Measurements from ENCODE around the gene KCNA2.

The KCNA2 gene

GRCh38 chr1:110630839-110631663 is 24.9 kb upstream of the KCNA2 start:
- DNase-seq (ENCODE audit: insufficient read length, low spot score) (no peak), FAIRE-seq (peak; percentile 90)
- TF ChIP-seq PAX5 (IDR thresholded peaks at IDR 0.05; ENCODE audit: insufficient read depth, low read length, severe bottlenecking) (no peak), SPI1 (IDR thresholded peaks at IDR 0.05; ENCODE audit: low read depth, low read length) (peak; percentile 73)

GRCh38 chr1:110628323-110629105 is 22.4 kb upstream of the KCNA2 start:
- no peak for FAIRE-seq
- DNase-seq (ENCODE audit: insufficient read length, low spot score), result no peak

GRCh38 chr1:110627764-110628163 is 21.6 kb upstream of the KCNA2 start:
- peak; percentile 51; the same call in 1 of the 2 replicates for TF ChIP-seq SPI1 (IDR thresholded peaks at IDR 0.05; ENCODE audit: low read depth, low read length)
- no peak for TF ChIP-seq PAX5 (IDR thresholded peaks at IDR 0.05; ENCODE audit: insufficient read depth, low read length, severe bottlenecking)
- FAIRE-seq (no peak), DNase-seq (ENCODE audit: insufficient read length, low spot score) (no peak)

More at GRCh38 chr1:110628323-110629105, 22.4 kb upstream of the KCNA2 start:
- no peak for TF ChIP-seq POU2F2 (IDR thresholded peaks at IDR 0.05; ENCODE audit: low read depth, low read length)
- TF ChIP-seq POLR2AphosphoS5 (IDR thresholded peaks at IDR 0.05; ENCODE audit: low read depth, low read length), result no peak
- no peak for TF ChIP-seq SPI1 (IDR thresholded peaks at IDR 0.05; ENCODE audit: low read depth, low read length)
- TF ChIP-seq PAX5 (IDR thresholded peaks at IDR 0.05; ENCODE audit: insufficient read depth, low read length, severe bottlenecking), result no peak
- TF ChIP-seq TAF1 (IDR thresholded peaks at IDR 0.05; ENCODE audit: low read depth, low read length), result no peak
- TF ChIP-seq POLR2A (IDR thresholded peaks at IDR 0.05; ENCODE audit: low read depth, low read length), result no peak

GRCh38 chr1:110626889-110627288 is 20.7 kb upstream of the KCNA2 start:
- DNase-seq (ENCODE audit: insufficient read length, low spot score) (no peak), FAIRE-seq (peak; percentile 82)
- TF ChIP-seq POLR2AphosphoS5 (IDR thresholded peaks at IDR 0.05; ENCODE audit: low read depth, low read length) (no peak), PAX5 (IDR thresholded peaks at IDR 0.05; ENCODE audit: insufficient read depth, low read length, severe bottlenecking) (no peak), POLR2A (IDR thresholded peaks at IDR 0.05; ENCODE audit: low read depth, low read length) (no peak), SPI1 (IDR thresholded peaks at IDR 0.05; ENCODE audit: low read depth, low read length) (no peak), POU2F2 (IDR thresholded peaks at IDR 0.05; ENCODE audit: low read depth, low read length) (no peak), TAF1 (IDR thresholded peaks at IDR 0.05; ENCODE audit: low read depth, low read length) (no peak)

GRCh38 chr1:110620686-110621085 is 14.5 kb upstream of the KCNA2 start:
- no peak for DNase-seq (ENCODE audit: insufficient read length, low spot score)
- FAIRE-seq, result peak; percentile 83
- no peak for TF ChIP-seq POLR2AphosphoS5 (IDR thresholded peaks at IDR 0.05; ENCODE audit: low read depth, low read length)
- TF ChIP-seq POLR2A (IDR thresholded peaks at IDR 0.05; ENCODE audit: low read depth, low read length), result no peak
- TF ChIP-seq SPI1 (IDR thresholded peaks at IDR 0.05; ENCODE audit: low read depth, low read length), result no peak
- TF ChIP-seq TAF1 (IDR thresholded peaks at IDR 0.05; ENCODE audit: low read depth, low read length), result no peak
- TF ChIP-seq POU2F2 (IDR thresholded peaks at IDR 0.05; ENCODE audit: low read depth, low read length), result no peak
- no peak for TF ChIP-seq PAX5 (IDR thresholded peaks at IDR 0.05; ENCODE audit: insufficient read depth, low read length, severe bottlenecking)

- TF ChIP-seq SPI1 (IDR thresholded peaks at IDR 0.05; ENCODE audit: low read depth, low read length) (no peak), PAX5 (IDR thresholded peaks at IDR 0.05; ENCODE audit: insufficient read depth, low read length, severe bottlenecking) (no peak), TAF1 (IDR thresholded peaks at IDR 0.05; ENCODE audit: low read depth, low read length) (no peak), POU2F2 (IDR thresholded peaks at IDR 0.05; ENCODE audit: low read depth, low read length) (no peak)
- FAIRE-seq (peak; percentile 20), DNase-seq (ENCODE audit: insufficient read length, low spot score) (no peak)
These were observed 14.1 kb upstream of the KCNA2 start for GRCh38 chr1:110620250-110620615.

GRCh38 chr1:110619412-110620249 is 13.5 kb upstream of the KCNA2 start:
- FAIRE-seq (peak; percentile 99), DNase-seq (ENCODE audit: insufficient read length, low spot score) (peak; percentile 64)
- peak; percentile 74 for TF ChIP-seq SPI1 (IDR thresholded peaks at IDR 0.05; ENCODE audit: low read depth, low read length)
- no peak for TF ChIP-seq PAX5 (IDR thresholded peaks at IDR 0.05; ENCODE audit: insufficient read depth, low read length, severe bottlenecking)
- no peak for TF ChIP-seq POLR2AphosphoS5 (IDR thresholded peaks at IDR 0.05; ENCODE audit: low read depth, low read length)

GRCh38 chr1:110618668-110619067 is 12.5 kb upstream of the KCNA2 start:
- DNase-seq (ENCODE audit: insufficient read length, low spot score), result no peak
- FAIRE-seq, result no peak
- TF ChIP-seq POLR2A (IDR thresholded peaks at IDR 0.05; ENCODE audit: low read depth, low read length), result no peak

GRCh38 chr1:110617589-110617988 is 11.4 kb upstream of the KCNA2 start:
- FAIRE-seq (no peak), DNase-seq (ENCODE audit: insufficient read length, low spot score) (no peak)
- no peak for TF ChIP-seq SPI1 (IDR thresholded peaks at IDR 0.05; ENCODE audit: low read depth, low read length)

GRCh38 chr1:110617116-110617515 is 11.0 kb upstream of the KCNA2 start:
- TF ChIP-seq PAX5 (IDR thresholded peaks at IDR 0.05; ENCODE audit: insufficient read depth, low read length, severe bottlenecking) (no peak), POLR2A (IDR thresholded peaks at IDR 0.05; ENCODE audit: low read depth, low read length) (no peak), TAF1 (IDR thresholded peaks at IDR 0.05; ENCODE audit: low read depth, low read length) (no peak), POLR2AphosphoS5 (IDR thresholded peaks at IDR 0.05; ENCODE audit: low read depth, low read length) (no peak), SPI1 (IDR thresholded peaks at IDR 0.05; ENCODE audit: low read depth, low read length) (no peak), POU2F2 (IDR thresholded peaks at IDR 0.05; ENCODE audit: low read depth, low read length) (no peak)
- no peak for FAIRE-seq
- DNase-seq (ENCODE audit: insufficient read length, low spot score), result no peak
